GM13977 (cell line): ENCODE data around the gene CHMP2A.

Experiments
- DNase-seq: peaks from one replicate; pipeline ENCODE4 v3.0.0; 2012; ENCODE audit warnings: low spot score
- in situ Hi-C: fragments of 300-500 bp; cut with MboI; formaldehyde crosslinking; loops from one replicate; pipeline ENCODE4 v1.12.0; 2022; ENCODE audit warnings: low sequenced_read_pairs, low pct_unique_long_range_greater_than_20kb, mixed read lengths, inconsistent platforms; ENCODE audit not compliant: unreplicated experiment
- TF ChIP-seq, protein P1 (sequence below): IDR thresholded peaks from 2 replicates; pipeline ENCODE4 v1.5.1; 2012; ENCODE audit warnings: mild to moderate bottlenecking, control low read depth; ENCODE audit not compliant: insufficient read depth; ENCODE audit errors: extremely low read depth, missing control alignments

CHMP2A gene

GRCh38 chr19:58561373-58562121 is 6.6 kb upstream of the CHMP2A start:
- DNase-seq: no peak
- in situ Hi-C loops: no loop called here
- TF ChIP-seq, protein P1, sequence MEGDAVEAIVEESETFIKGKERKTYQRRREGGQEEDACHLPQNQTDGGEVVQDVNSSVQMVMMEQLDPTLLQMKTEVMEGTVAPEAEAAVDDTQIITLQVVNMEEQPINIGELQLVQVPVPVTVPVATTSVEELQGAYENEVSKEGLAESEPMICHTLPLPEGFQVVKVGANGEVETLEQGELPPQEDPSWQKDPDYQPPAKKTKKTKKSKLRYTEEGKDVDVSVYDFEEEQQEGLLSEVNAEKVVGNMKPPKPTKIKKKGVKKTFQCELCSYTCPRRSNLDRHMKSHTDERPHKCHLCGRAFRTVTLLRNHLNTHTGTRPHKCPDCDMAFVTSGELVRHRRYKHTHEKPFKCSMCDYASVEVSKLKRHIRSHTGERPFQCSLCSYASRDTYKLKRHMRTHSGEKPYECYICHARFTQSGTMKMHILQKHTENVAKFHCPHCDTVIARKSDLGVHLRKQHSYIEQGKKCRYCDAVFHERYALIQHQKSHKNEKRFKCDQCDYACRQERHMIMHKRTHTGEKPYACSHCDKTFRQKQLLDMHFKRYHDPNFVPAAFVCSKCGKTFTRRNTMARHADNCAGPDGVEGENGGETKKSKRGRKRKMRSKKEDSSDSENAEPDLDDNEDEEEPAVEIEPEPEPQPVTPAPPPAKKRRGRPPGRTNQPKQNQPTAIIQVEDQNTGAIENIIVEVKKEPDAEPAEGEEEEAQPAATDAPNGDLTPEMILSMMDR: no peak

DNA sequence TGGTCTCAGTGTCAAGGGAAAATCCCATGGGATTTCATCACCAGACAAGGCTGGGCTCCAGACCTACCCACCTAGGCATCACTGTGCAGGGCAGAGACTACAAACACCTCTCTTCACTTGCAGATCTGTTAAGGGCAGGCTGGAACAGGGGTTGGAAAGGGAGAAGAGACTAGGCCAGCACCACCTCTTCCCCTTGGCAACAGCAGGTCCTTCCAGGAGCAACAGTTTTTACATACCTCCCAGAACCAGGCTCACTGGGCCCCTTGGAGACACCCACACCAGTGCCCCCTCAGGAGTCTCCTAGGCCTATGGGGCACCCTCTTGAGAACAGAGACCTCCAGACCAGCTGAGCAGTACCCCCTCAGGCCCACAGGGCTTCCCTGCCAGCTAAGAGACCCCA is 6.0 kb upstream of the CHMP2A start:
- in situ Hi-C loops: no loop called here
- no peak for DNase-seq
- TF ChIP-seq, protein P1: no peak

DNA sequence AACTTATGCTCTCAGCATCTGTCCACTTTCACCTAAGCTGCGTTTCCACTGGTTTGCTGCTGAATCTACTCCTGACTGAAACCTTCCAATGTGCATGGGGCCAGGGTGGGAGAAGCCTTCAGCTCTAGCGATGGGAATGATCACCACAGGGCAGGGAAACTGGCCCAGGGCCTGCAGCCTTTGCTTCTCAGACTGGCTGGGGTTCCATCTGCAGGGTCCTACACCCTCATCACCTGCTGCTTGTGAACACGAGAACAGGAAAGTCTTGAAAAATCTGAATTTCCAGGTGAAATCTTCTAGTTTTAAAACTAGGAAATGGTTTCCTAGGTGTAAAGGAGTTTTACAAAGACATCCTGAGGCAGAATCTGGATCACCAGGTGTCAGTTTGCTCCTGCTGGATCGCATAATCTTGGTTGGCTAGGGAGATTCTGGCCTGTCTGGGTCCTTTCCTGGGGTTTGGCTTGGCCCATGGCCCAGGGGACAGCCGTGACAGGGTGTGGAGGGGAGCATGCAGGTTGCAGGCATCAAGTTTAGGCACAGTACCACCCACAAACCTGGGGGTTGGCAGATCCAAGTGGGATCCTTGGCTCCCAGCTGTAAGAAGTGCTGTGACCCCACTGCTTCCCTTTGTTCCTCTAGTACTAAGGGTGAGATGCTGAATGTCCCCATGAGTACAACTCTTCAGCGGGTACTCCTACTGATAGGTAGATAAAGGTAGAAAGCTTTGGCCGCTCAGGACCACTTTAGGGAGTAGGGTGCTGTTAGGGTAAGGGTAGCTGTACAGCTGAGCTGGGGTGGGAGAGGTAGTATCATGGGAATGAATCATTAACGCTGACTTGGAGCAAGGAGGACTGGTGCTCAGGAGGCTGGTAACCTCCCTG is 5.3 kb upstream of the CHMP2A start:
- in situ Hi-C loops: no loop called here
- TF ChIP-seq, protein P1: no peak
- no peak for DNase-seq

- TF ChIP-seq, protein P1: no peak
- in situ Hi-C loops: no loop called here
- peak; percentile 93 for DNase-seq
Observed at GRCh38 chr19:58559275-58560006, 4.5 kb upstream of the CHMP2A start.

DNA sequence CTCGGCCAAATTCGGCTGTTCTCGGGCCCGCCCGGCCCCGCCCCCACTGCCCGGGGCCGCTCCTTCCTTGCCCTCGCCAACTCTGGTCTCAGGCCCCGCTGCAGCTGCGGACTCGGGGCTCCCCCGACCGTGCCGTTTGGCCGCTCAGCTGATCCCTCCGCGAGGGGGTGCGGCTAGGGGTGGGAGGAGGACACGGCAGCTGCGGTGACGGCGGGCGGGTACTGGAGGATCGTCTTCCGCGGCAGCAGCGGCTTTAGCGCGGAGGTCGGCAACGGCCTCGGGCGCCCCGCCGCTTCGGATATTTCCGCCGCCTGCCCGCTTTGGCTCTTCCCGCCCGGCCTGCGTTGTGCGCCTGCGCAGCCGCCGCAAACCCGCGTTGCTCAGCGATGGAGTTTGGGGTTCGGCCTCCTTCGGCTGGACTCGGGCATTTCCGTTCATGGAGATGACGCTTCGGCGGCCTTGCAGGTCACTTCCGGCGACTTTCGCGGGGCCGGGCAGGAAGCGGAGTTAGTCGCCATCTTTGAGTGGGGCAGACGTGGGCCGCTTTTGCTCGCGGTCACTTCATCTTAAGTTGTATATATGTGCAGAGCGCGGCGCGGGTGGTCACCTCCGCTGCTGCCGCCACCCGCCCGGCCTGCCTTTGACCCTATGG is 3.8 kb upstream of the CHMP2A start:
- TF ChIP-seq, protein P1: no peak
- in situ Hi-C loops: no loop called here

More for the DNA sequence above, 3.8 kb upstream of the CHMP2A start:
- peak; percentile 99 for DNase-seq
